H1 (cell line): ENCODE results near the gene LRP5. TPM values are rescaled to one million over a fixed set of nuclear protein-coding genes. Genes with fewer than 3 reads are reported as not detected.

Source experiments
- CTCF ChIA-PET: fragments of 300-600 bp; sonication (Branson Sonifier 250); formaldehyde crosslinking; loops from one replicate; lab custom pipeline; 2021; ENCODE audit not compliant: partially characterized antibody; lab: Charles Lee
- POLR2A ChIA-PET: fragments of 300-600 bp; sonication (Branson Sonifier 250); formaldehyde crosslinking; loops from one replicate; lab custom pipeline; 2021; ENCODE audit warnings: inconsistent platforms; ENCODE audit not compliant: partially characterized antibody; lab: Charles Lee
- DNase-seq, 2 experiments: peaks; one replicate each; pipeline versions ENCODE4 v3.0.0 to v3.0.0-alpha.2; 2010 to 2022; ENCODE audit warnings: low spot score in 2 of 2, low read depth in 1 of 2, mixed read lengths in 1 of 2
- FAIRE-seq: peaks from 2 replicates; lab custom pipeline; 2011; peaks lifted over from hg19 to GRCh38; lab: Jason Lieb, UNC
- H2AFZ ChIP-seq: 2 replicates; pipeline ENCODE4 v1.8.1; 2012; ENCODE audit warnings: low read length, inconsistent platforms
- H2AK5ac ChIP-seq: 2 replicates; pipeline ENCODE4 v1.6.1; 2013; ENCODE audit warnings: low read depth, low read length
- H2BK120ac ChIP-seq: replicated peaks from 2 replicates; pipeline ENCODE3; 2013; ENCODE audit warnings: low read depth, low read length, inconsistent platforms
- H2BK12ac ChIP-seq: 2 replicates; pipeline ENCODE4 v1.6.1; 2013; ENCODE audit warnings: low read depth, low read length
- H2BK15ac ChIP-seq: 2 replicates; pipeline ENCODE4 v1.6.1; 2013; ENCODE audit warnings: low read length
- H2BK20ac ChIP-seq: 2 replicates; pipeline ENCODE4 v1.6.1; 2013; ENCODE audit warnings: low read length
- H2BK5ac ChIP-seq: 2 replicates; pipeline ENCODE4 v1.6.1; 2013; ENCODE audit warnings: low read depth, low read length
- H3K14ac ChIP-seq: 2 replicates; pipeline ENCODE4 v1.6.1; 2013; ENCODE audit warnings: inconsistent platforms; ENCODE audit not compliant: insufficient read length
- H3K18ac ChIP-seq: 2 replicates; pipeline ENCODE4 v1.6.1; 2013; ENCODE audit warnings: low read length; ENCODE audit errors: extremely low read depth
- H3K23ac ChIP-seq: 2 replicates; pipeline ENCODE4 v1.6.1; 2013; ENCODE audit warnings: inconsistent platforms; ENCODE audit not compliant: insufficient read length
- H3K23me2 ChIP-seq: 2 replicates; pipeline ENCODE4 v1.6.1; 2013; ENCODE audit warnings: low read depth, low read length
- H3K27ac ChIP-seq: 2 replicates; pipeline ENCODE4 v1.6.1; 2011; ENCODE audit warnings: low read depth, low read length, inconsistent platforms
- H3K27me3 ChIP-seq, 4 experiments: replicated peaks in 1 of 4; 1 replicate in 1 of 4; 2 replicates in 3 of 4; pipeline versions ENCODE4 v1.6.1 to v1.8.1; 2011 to 2013; ENCODE audit warnings: low read length in 3 of 4, mild to moderate bottlenecking in 3 of 4, inconsistent platforms in 2 of 4, mixed read lengths in 2 of 4, moderate library complexity in 1 of 4; ENCODE audit not compliant: control insufficient read depth in 3 of 4, insufficient read depth in 3 of 4; ENCODE audit errors: extremely low read depth in 1 of 4
- H3K36me3 ChIP-seq, 4 experiments: 2 replicates each; pipeline versions ENCODE4 v1.6.1 to v1.8.1; 2011 to 2013; ENCODE audit warnings: mild to moderate bottlenecking in 4 of 4, low read length in 3 of 4, moderate library complexity in 2 of 4, control low read depth in 1 of 4, inconsistent platforms in 1 of 4; ENCODE audit not compliant: insufficient read depth in 4 of 4, control insufficient read depth in 2 of 4
- H3K4ac ChIP-seq: replicated peaks from 2 replicates; pipeline ENCODE3; 2013; ENCODE audit warnings: low read length, low read depth, mixed read lengths, inconsistent platforms; ENCODE audit not compliant: insufficient read length
- H3K4me1 ChIP-seq, 4 experiments: replicated peaks in 1 of 4; 1 replicate in 1 of 4; 2 replicates in 3 of 4; pipeline versions ENCODE4 v1.6.1 to v1.8.1; 2011 to 2013; ENCODE audit warnings: low read length in 3 of 4, inconsistent platforms in 2 of 4, mixed read lengths in 1 of 4; ENCODE audit not compliant: insufficient read depth in 4 of 4, control insufficient read depth in 3 of 4
- H3K4me2 ChIP-seq, 2 experiments: 2 replicates each; pipeline versions ENCODE4 v1.6.1 to v1.8.1; 2011 to 2013; ENCODE audit warnings: low read depth in 2 of 2, low read length in 2 of 2, control low read depth in 1 of 2, inconsistent platforms in 1 of 2, mild to moderate bottlenecking in 1 of 2; ENCODE audit not compliant: insufficient read depth in 1 of 2
- H3K4me3 ChIP-seq, 4 experiments: fragments of 200-600, 300-600 bp in 1 of 4; sonication (generic), shearing (Covaris generic), sonication (Bioruptor Twin) in 1 of 4; 2 replicates each; pipeline versions ENCODE4 v1.5.1 to v1.8.1; 2011 to 2016; ENCODE audit warnings: low read length in 4 of 4, low read depth in 3 of 4, control low read depth in 2 of 4, inconsistent platforms in 2 of 4, mild to moderate bottlenecking in 2 of 4, mixed read lengths in 1 of 4, moderate library complexity in 1 of 4; ENCODE audit not compliant: insufficient read depth in 2 of 4; ENCODE audit errors: extremely low read depth in 1 of 4
- H3K56ac ChIP-seq: replicated peaks from 2 replicates; pipeline ENCODE3; 2013; ENCODE audit warnings: low read depth, mild to moderate bottlenecking, mixed read lengths, low read length, inconsistent platforms; ENCODE audit not compliant: insufficient read length
- H3K79me1 ChIP-seq: 2 replicates; pipeline ENCODE4 v1.6.1; 2013; ENCODE audit warnings: low read depth, low read length, control low read depth
- H3K79me2 ChIP-seq, 2 experiments: 2 replicates each; pipeline versions ENCODE4 v1.6.1 to v1.8.1; 2012 to 2013; ENCODE audit warnings: low read length in 2 of 2, mild to moderate bottlenecking in 2 of 2, inconsistent platforms in 1 of 2; ENCODE audit not compliant: insufficient read depth in 2 of 2, control insufficient read depth in 1 of 2
- H3K9ac ChIP-seq, 4 experiments: replicated peaks in 1 of 4; 1 replicate in 1 of 4; 2 replicates in 3 of 4; pipeline versions ENCODE4 v1.6.1 to v1.8.1; 2011 to 2013; ENCODE audit warnings: low read depth in 3 of 4, low read length in 3 of 4, control low read depth in 2 of 4, mild to moderate bottlenecking in 2 of 4, moderate library complexity in 2 of 4, inconsistent platforms in 1 of 4; ENCODE audit errors: extremely low read depth in 1 of 4
- H3K9me3 ChIP-seq, 2 experiments: 2 replicates each; pipeline versions ENCODE4 v1.6.1 to v1.8.1; 2012 to 2013; ENCODE audit warnings: mild to moderate bottlenecking in 2 of 2, moderate library complexity in 2 of 2, control low read depth in 1 of 2, inconsistent platforms in 1 of 2, low read depth in 1 of 2, low read length in 1 of 2, mixed read lengths in 1 of 2; ENCODE audit not compliant: insufficient read depth in 2 of 2
- H4K20me1 ChIP-seq, 2 experiments: replicated peaks in 1 of 2; 2 replicates each; pipeline versions ENCODE3 to v1.8.1; 2011 to 2013; ENCODE audit warnings: inconsistent platforms in 2 of 2, low read length in 2 of 2, mild to moderate bottlenecking in 1 of 2; ENCODE audit not compliant: insufficient read depth in 2 of 2, control insufficient read depth in 1 of 2
- H4K5ac ChIP-seq: 2 replicates; pipeline ENCODE4 v1.6.1; 2013; ENCODE audit warnings: low read length, low read depth, mixed read lengths, inconsistent platforms; ENCODE audit not compliant: insufficient read length
- H4K8ac ChIP-seq: 2 replicates; pipeline ENCODE4 v1.8.0; 2013; ENCODE audit warnings: mild to moderate bottlenecking, moderate library complexity, low read length, inconsistent platforms; ENCODE audit not compliant: insufficient read depth; ENCODE audit errors: extremely low read depth
- H4K91ac ChIP-seq: replicated peaks from 2 replicates; pipeline ENCODE3; 2013; ENCODE audit warnings: low read length, mixed read lengths, inconsistent platforms; ENCODE audit not compliant: insufficient read length
- RAD21 ChIP-seq, 2 experiments: IDR thresholded peaks in 1 of 2; conservative IDR thresholded peaks in 1 of 2; 2 replicates each; pipeline ENCODE4 v1.6.1; 2011; ENCODE audit warnings: low read depth in 2 of 2, low read length in 2 of 2, improper control_type of control experiment in 1 of 2, inconsistent platforms in 1 of 2, mild to moderate bottlenecking in 1 of 2, moderate library complexity in 1 of 2
- WGBS, 2 experiments: shearing (Covaris generic) in 1 of 2; methylation state at CpG; one replicate each; pipeline versions ENCODE4 v1.1.6 to v1.1.7; 2013 to 2015; ENCODE audit warnings: low lambda C conversion rate in 2 of 2, mixed read lengths in 2 of 2, inconsistent platforms in 1 of 2, low coverage in 1 of 2, missing lambda C conversion rate in 1 of 2; ENCODE audit not compliant: insufficient replicate concordance in 2 of 2, insufficient coverage in 1 of 2, insufficient read length in 1 of 2; ENCODE audit errors: extremely low coverage in 1 of 2, missing lambda C conversion rate in 1 of 2; 5-methylcytosine and 5-hydroxymethylcytosine counted together
- polyA plus RNA-seq, 7 experiments: library from polyadenylated mRNA; depleted of rRNA in 3 of 7; stranded (reverse) in 5 of 7; unstranded in 2 of 7; fragments of >200 nt in 5 of 7; fragments of 200-250 nt in 2 of 7; gene quantifications; 1 replicate in 5 of 7; 2 replicates in 1 of 7; 4 replicates in 1 of 7; pipeline versions ENCODE4 v1.2.1 to v1.2.3, GENCODE V29; 2011 to 2013; ENCODE audit warnings: missing spikeins in 2 of 7, mixed read lengths in 2 of 7
- total RNA-seq: library from RNA; stranded (reverse); fragmentation: NEBNext Ultra II Directional; extraction: Animal tissue kit (Norgen Biotek cat#: 25700); gene quantifications from 2 replicates; pipeline ENCODE4 v1.2.1, GENCODE V29; 2021

The LRP5 gene
- total and polyA plus RNA-seq, 2 of the 8 experiments (the other 6 are each of a cell fraction or from before 2014, with no cell fraction given), result 19.0 to 38.9 TPM

- no peak for FAIRE-seq
- POLR2A ChIA-PET, result no interaction called here
- no peak overlapping the region for H4K8ac ChIP-seq
- TF ChIP-seq RAD21 (IDR thresholded peaks at IDR 0.05 in 1 of 2, conservative IDR thresholded peaks at IDR 0.05 in 1 of 2; ENCODE audit: low read depth in 2 of 2, low read length in 2 of 2), result no peak
Measured at GRCh38 chr11:68303982-68304780, 8.2 kb upstream of the LRP5 start.

More at GRCh38 chr11:68303982-68304780, 8.2 kb upstream of the LRP5 start:
- Histone ChIP-seq H2BK15ac (no peak overlapping the region), H4K20me1 (no peaks in the 10 kb centered on the region), H2BK12ac (no peak overlapping the region), H3K18ac (no peak overlapping the region), H3K27me3 (no peaks in the 10 kb centered on the region), H3K56ac (no peak overlapping the region), H3K9me3 (peaks cover 8 to 11% of the 10 kb centered on the region in 2 experiments), H3K4me2 (no peak overlapping the region), H3K4ac (no peak overlapping the region), H4K91ac (no peak overlapping the region), H2AFZ (no peak overlapping the region), H3K79me2 (no peaks in the 10 kb centered on the region), H2BK5ac (no peak overlapping the region), H3K36me3 (no peaks in the 10 kb centered on the region), H3K14ac (no peak overlapping the region), H2BK120ac (no peak overlapping the region), H2AK5ac (no peak overlapping the region), H3K23ac (no peak overlapping the region), H3K79me1 (no peaks in the 10 kb centered on the region), H3K23me2 (no peaks in the 10 kb centered on the region), H2BK20ac (no peak overlapping the region), H3K4me3 (no peak overlapping the region), H3K27ac (no peak overlapping the region), H3K4me1 (no peaks in the 10 kb centered on the region), H4K5ac (no peak overlapping the region), H3K9ac (no peak overlapping the region)
- WGBS, 2 experiments, result 92% methylated on average over 7 of the region's 7 CpGs; no CpG with 5 or more reads in 1 of the 2 experiments
- CTCF ChIA-PET, result interaction anchor here (1.1 to 2.0 kb wide), 5 partner anchors 13 to 47 kb away, joined by 3 to 4 read pairs (median 3); no protein-coding TSS in a partner anchor
- no peak for DNase-seq
